Tibial nerve (tissue), 4 donors: Measurements from ENCODE around the gene SAMD3. TPM values are rescaled to one million over a fixed set of nuclear protein-coding genes. Genes with fewer than 3 reads are reported as not detected.

Experiments
- DNase-seq, 2 donors: peaks; one replicate each; pipeline ENCODE4 v3.0.0-alpha.2; 2019; ENCODE audit warnings: low spot score in 2 of 2
- H3K27ac ChIP-seq, 4 donors: fragments of 200-600 bp; sonication (generic) in 3 of 4; one replicate each; pipeline ENCODE4 v1.5.1; 2017 to 2019; ENCODE audit warnings: mild to moderate bottlenecking in 1 of 4
- H3K27me3 ChIP-seq, 2 donors: fragments of 200-600 bp; sonication (generic) in 1 of 2; one replicate each; pipeline versions ENCODE4 v1.5.1 to v1.6.0; 2017 to 2019
- H3K36me3 ChIP-seq, 3 donors: fragments of 200-600 bp; sonication (generic); one replicate each; pipeline ENCODE4 v1.5.1; 2018 to 2019
- H3K4me1 ChIP-seq, 4 donors: fragments of 200-600 bp; sonication (generic) in 3 of 4; one replicate each; pipeline ENCODE4 v1.5.1; 2017 to 2019
- H3K4me3 ChIP-seq, 4 donors: fragments of 200-600 bp; sonication (generic) in 3 of 4; one replicate each; pipeline ENCODE4 v1.5.1; 2017 to 2019; ENCODE audit warnings: mild to moderate bottlenecking in 1 of 4, moderate library complexity in 1 of 4
- H3K9me3 ChIP-seq, 4 donors: fragments of 200-600 bp; sonication (generic) in 3 of 4; one replicate each; pipeline ENCODE4 v1.5.1; 2017 to 2019
- EP300 ChIP-seq, 2 donors: sonication (generic); formaldehyde crosslinking; IDR thresholded peaks; one replicate each; pipeline ENCODE4 v1.6.1; 2017; ENCODE audit warnings: antibody characterized with exemption in 2 of 2, mild to moderate bottlenecking in 1 of 2
- POLR2A ChIP-seq, 2 donors: fragments of 450-650 bp; IDR thresholded peaks; one replicate each; pipeline ENCODE4 v1.6.1; 2017; ENCODE audit warnings: antibody characterized with exemption in 2 of 2, mild to moderate bottlenecking in 2 of 2, moderate library complexity in 2 of 2
- WGBS, 2 donors: methylation state at CpG; one replicate each; pipeline ENCODE4 v1.1.5; 2018; 5-methylcytosine and 5-hydroxymethylcytosine counted together
- total RNA-seq, 4 donors: library from RNA; depleted of rRNA; stranded (reverse); fragments of >200 nt; gene quantifications; one replicate each; pipeline ENCODE4 v1.1.0, GENCODE V29; 2016
- TF ChIP-seq, protein P1 (sequence below), 5 experiments: fragments of 200-600 bp in 3 of 5; fragments of 450-650 bp in 2 of 5; sonication (generic) in 3 of 5; IDR thresholded peaks; one replicate each; pipeline ENCODE4 v1.5.1; 2016 to 2019; ENCODE audit warnings: antibody characterized with exemption in 5 of 5, mild to moderate bottlenecking in 3 of 5, moderate library complexity in 2 of 5

The SAMD3 gene
- total RNA-seq, 4 donors from 2014 or later = 0.44 to 4.0 (median 1.4) TPM

DNA sequence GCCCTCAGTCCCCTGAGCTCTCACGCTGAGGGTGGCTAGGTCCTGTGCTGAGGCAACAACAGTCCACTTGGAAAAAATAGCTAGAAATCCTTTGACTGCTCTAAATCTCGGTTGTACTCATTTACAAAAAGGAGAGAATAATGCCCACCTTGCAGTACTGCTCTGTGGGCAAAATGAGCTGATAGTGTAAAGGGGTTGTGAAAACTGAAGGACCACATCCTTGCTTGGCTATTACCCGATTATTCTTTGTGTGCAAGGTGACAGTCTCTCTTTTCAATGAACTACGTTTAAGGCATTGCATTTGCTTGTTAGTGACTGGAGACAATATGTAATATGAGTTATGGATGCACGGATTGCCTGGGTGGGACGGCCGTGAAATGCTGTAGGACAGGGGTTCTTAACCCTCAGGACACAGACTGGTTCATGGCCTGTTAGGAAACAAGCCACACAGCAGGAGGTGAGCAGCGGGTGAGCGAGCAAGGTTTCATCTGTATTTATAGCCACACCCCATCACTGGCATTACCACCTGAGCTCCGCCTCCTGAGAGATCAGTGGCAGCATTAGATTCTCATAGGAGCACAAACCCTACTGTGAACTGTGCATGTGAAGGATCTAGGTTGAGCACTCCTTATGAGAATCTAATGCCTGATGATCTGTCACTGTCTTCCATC is 14.6 kb downstream of the SAMD3 start:
- Histone ChIP-seq H3K27ac (no peak overlapping the region), H3K4me3 (no peak overlapping the region), H3K9me3 (no peaks in the 10 kb centered on the region), H3K36me3 (no peaks in the 10 kb centered on the region), H3K27me3 (no peaks in the 10 kb centered on the region), H3K4me1 (no peaks in the 10 kb centered on the region)
- TF ChIP-seq POLR2A (IDR thresholded peaks at IDR 0.05) = no peak
- TF ChIP-seq, protein P1, sequence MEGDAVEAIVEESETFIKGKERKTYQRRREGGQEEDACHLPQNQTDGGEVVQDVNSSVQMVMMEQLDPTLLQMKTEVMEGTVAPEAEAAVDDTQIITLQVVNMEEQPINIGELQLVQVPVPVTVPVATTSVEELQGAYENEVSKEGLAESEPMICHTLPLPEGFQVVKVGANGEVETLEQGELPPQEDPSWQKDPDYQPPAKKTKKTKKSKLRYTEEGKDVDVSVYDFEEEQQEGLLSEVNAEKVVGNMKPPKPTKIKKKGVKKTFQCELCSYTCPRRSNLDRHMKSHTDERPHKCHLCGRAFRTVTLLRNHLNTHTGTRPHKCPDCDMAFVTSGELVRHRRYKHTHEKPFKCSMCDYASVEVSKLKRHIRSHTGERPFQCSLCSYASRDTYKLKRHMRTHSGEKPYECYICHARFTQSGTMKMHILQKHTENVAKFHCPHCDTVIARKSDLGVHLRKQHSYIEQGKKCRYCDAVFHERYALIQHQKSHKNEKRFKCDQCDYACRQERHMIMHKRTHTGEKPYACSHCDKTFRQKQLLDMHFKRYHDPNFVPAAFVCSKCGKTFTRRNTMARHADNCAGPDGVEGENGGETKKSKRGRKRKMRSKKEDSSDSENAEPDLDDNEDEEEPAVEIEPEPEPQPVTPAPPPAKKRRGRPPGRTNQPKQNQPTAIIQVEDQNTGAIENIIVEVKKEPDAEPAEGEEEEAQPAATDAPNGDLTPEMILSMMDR (IDR thresholded peaks at IDR 0.05) = no peak
- no peak for TF ChIP-seq EP300 (IDR thresholded peaks at IDR 0.05)
- 92 to 93% methylated on average over 10 of the region's 10 CpGs for WGBS, 2 donors
- no peak for DNase-seq

- TF ChIP-seq POLR2A (IDR thresholded peaks at IDR 0.05) (no peak), EP300 (IDR thresholded peaks at IDR 0.05) (no peak)
- TF ChIP-seq, protein P1 (IDR thresholded peaks at IDR 0.05) = no peak
- WGBS, 2 donors = 84 to 91% methylated on average over 3 of the region's 3 CpGs
- Histone ChIP-seq H3K9me3 (no peaks in the 10 kb centered on the region), H3K4me3 (no peak overlapping the region), H3K36me3 (no peaks in the 10 kb centered on the region), H3K27ac (no peak overlapping the region), H3K27me3 (no peaks in the 10 kb centered on the region), H3K4me1 (no peaks in the 10 kb centered on the region)
- DNase-seq = no peak
These were observed 16.3 kb downstream of the SAMD3 start for GRCh38 chr6:130206479-130206878.

- no peaks in the 10 kb centered on the region for H3K9me3 ChIP-seq
- 62 to 76% methylated on average over 3 of the region's 3 CpGs for WGBS, 2 donors
- TF ChIP-seq POLR2A (IDR thresholded peaks at IDR 0.05) = no peak
- TF ChIP-seq, protein P1 (IDR thresholded peaks at IDR 0.05) = no peak
- TF ChIP-seq EP300 (IDR thresholded peaks at IDR 0.05) = no peak
- H3K4me1 ChIP-seq = no peaks in the 10 kb centered on the region
- no peaks in the 10 kb centered on the region for H3K36me3 ChIP-seq
- no peak overlapping the region for H3K4me3 ChIP-seq
- no peaks in the 10 kb centered on the region for H3K27me3 ChIP-seq
- no peak overlapping the region for H3K27ac ChIP-seq
- DNase-seq = no peak
These were observed 18.4 kb downstream of the SAMD3 start for GRCh38 chr6:130204322-130204721.

DNA sequence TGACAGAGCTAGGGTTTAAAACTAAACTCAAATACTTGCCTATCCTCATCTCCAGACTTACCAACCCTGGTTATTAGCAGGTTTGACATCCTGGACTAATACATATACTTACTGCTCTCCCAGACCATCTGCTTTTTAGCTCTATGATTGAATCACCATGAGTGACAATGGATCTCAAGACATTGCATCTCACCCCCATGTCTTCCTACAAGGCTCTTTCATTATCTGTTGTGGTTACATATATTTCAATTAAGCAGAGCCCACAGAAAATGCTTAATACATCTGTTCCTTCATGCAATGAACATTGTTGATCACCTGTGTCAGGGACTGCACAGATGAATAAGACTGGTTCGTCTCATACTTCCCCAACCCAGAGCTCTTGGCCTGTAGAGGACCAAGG is 19.4 kb downstream of the SAMD3 start:
- WGBS, 2 donors = 80 to 87% methylated on average over 1 of the region's 1 CpG
- no peaks in the 10 kb centered on the region for H3K9me3 ChIP-seq
- H3K27me3 ChIP-seq = no peaks in the 10 kb centered on the region
- TF ChIP-seq, protein P1 (IDR thresholded peaks at IDR 0.05) = no peak
- TF ChIP-seq POLR2A (IDR thresholded peaks at IDR 0.05) (no peak), EP300 (IDR thresholded peaks at IDR 0.05) (no peak)
- DNase-seq = no peak
- no peak overlapping the region for H3K27ac ChIP-seq
- H3K36me3 ChIP-seq = no peaks in the 10 kb centered on the region
- no peak overlapping the region for H3K4me3 ChIP-seq
- no peaks in the 10 kb centered on the region for H3K4me1 ChIP-seq

GRCh38 chr6:130202782-130203181 is 20.0 kb downstream of the SAMD3 start:
- Histone ChIP-seq H3K4me1 (no peaks in the 10 kb centered on the region), H3K36me3 (no peaks in the 10 kb centered on the region), H3K27me3 (no peaks in the 10 kb centered on the region), H3K9me3 (no peaks in the 10 kb centered on the region), H3K4me3 (no peak overlapping the region), H3K27ac (no peak overlapping the region)
- TF ChIP-seq EP300 (IDR thresholded peaks at IDR 0.05) = no peak
- no peak for TF ChIP-seq POLR2A (IDR thresholded peaks at IDR 0.05)
- TF ChIP-seq, protein P1 (IDR thresholded peaks at IDR 0.05) = no peak
- 61 to 62% methylated on average over 6 of the region's 6 CpGs for WGBS, 2 donors
- no peak for DNase-seq
